Duodenal mucosa (tissue), 2 donors: ENCODE measurements around the gene MTUS2.

Experiments
- H3K27ac ChIP-seq: one replicate; pipeline ENCODE4 v1.7.0; 2013; ENCODE audit warnings: low read depth, low read length
- H3K27me3 ChIP-seq, 2 donors: one replicate each; pipeline ENCODE4 v1.7.0; 2013; ENCODE audit warnings: low read length in 2 of 2, control low read depth in 1 of 2; ENCODE audit not compliant: insufficient read depth in 2 of 2, control insufficient read depth in 1 of 2
- H3K36me3 ChIP-seq, 2 donors: one replicate each; pipeline ENCODE4 v1.7.0; 2013; ENCODE audit warnings: low read length in 2 of 2, control low read depth in 1 of 2; ENCODE audit not compliant: insufficient read depth in 2 of 2, control insufficient read depth in 1 of 2
- H3K4me1 ChIP-seq, 2 donors: one replicate each; pipeline ENCODE4 v1.7.0; 2013; ENCODE audit warnings: low read length in 2 of 2, control low read depth in 1 of 2; ENCODE audit not compliant: insufficient read depth in 2 of 2, control insufficient read depth in 1 of 2
- H3K4me3 ChIP-seq, 2 donors: one replicate each; pipeline ENCODE4 v1.7.0; 2013; ENCODE audit warnings: low read length in 2 of 2, low read depth in 1 of 2
- H3K9ac ChIP-seq, 2 donors: one replicate each; pipeline ENCODE4 v1.7.0; 2013; ENCODE audit warnings: low read length in 2 of 2, low read depth in 1 of 2
- H3K9me3 ChIP-seq, 2 donors: one replicate each; pipeline ENCODE4 v1.7.0; 2013; ENCODE audit warnings: low read length in 2 of 2, control low read depth in 1 of 2; ENCODE audit not compliant: control insufficient read depth in 1 of 2

Gene MTUS2

DNA sequence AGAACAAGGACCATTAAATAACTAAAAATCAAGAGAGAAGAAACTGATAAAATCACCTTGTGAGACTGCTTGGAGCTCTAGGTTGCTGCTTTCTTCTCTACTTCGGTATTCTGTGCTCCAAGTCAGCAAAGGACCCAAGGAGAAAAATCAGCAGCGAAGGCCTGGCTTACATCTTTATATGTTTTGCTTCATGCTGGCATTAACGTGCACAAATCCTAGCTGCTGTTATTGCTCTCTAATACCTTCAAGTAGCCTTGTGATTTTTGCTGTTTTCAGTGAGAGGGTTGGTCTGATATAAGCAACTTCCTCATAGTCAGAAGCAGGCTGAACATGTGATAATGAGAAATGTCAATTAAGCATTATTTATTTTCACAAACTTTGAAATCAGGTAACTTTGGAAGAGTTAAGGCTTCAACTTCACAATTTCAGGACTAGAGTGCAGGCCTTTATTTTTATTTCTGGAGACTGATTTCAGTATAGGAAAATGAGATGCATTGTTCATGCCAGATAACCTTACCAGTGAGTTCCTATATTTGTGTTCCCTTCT, 410.2 kb downstream of the MTUS2 start:
- Histone ChIP-seq H3K4me3 (no peak overlapping the region), H3K9ac (no peak overlapping the region), H3K4me1 (no peaks in the 10 kb centered on the region), H3K36me3 (no peaks in the 10 kb centered on the region), H3K27me3 (no peaks in the 10 kb centered on the region), H3K9me3 (no peaks in the 10 kb centered on the region), H3K27ac (no peak overlapping the region)

DNA sequence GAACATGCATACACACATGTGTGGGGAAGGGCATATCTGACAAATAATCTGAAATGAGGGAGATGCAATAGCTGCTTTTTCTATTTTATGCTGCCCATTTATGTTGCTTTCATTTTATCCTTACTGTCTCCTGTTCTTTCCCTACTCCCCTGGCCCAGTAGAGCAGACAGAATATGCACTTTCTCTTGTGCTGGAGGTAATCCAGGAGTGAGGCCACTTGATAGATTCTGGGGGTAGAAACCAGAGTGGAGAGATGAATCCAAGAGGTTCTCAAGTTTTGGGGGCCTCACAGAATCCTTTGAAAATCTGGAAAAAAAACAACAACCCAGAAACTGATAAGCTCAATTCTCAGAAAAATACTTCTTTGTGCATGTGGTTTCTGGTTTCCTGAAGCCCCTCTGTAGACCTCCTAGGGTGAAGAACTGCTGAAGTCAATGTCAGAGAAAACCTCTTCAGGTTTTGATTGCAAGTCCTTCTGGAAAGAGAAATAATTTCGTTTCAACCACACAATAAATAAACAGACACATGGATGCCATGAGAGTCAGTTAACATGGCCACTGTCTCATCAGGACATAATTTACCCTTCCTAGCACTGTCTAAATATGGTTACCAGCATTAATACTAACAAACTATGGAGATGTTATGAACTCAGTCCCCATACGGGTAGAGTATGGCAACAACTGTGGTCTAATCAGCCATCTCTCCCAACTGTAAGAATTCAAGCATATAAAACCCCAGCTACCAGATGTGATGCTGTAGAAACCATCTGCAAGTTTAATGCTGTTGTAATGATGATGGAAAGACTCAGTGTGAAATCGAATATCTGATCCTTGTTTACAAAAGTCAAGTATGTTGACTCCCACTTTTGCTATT, 419.8 kb downstream of the MTUS2 start:
- Histone ChIP-seq H3K27ac (no peak overlapping the region), H3K4me3 (no peak overlapping the region), H3K36me3 (no peaks in the 10 kb centered on the region), H3K4me1 (no peaks in the 10 kb centered on the region), H3K27me3 (no peaks in the 10 kb centered on the region), H3K9me3 (no peaks in the 10 kb centered on the region), H3K9ac (no peak overlapping the region)

DNA sequence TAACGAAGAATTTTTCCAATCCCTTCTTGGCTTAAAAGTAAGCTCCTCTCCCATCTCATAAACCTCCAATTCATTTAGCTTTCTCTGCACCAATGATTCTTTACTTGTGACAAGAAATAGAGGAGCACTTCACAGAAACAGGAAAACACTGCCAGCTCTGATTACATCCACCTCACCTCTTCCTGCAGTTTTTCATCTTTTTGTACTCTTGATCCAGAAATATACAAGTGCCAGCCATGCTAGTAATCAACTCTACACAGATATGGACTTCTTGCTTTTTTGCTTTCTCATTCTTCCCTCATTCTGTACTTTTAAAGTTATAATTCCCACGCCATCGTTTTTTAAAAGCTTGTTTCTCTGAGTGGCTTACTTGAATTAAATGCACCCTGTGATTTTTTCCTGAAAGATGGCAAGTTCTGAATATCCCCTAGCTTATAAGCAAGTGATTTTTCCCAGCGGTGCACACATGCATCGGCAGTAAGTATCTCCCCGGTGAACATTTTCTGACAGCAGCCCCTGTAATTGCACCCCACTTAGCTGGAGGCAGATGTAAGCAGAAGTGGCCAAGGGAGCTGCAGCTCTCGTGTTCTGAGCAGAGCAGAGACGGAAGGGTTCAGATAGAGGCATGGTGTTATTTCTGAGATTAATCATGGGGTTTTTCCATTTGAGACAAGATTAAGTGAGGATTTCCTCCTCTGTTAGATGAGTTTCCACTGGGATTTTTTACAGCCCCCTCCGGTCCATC, 434.7 kb downstream of the MTUS2 start:
- H3K9ac ChIP-seq, result no peak overlapping the region
- no peak overlapping the region for H3K27ac ChIP-seq
- no peak overlapping the region for H3K4me3 ChIP-seq
- no peaks in the 10 kb centered on the region for H3K36me3 ChIP-seq
- no peaks in the 10 kb centered on the region for H3K9me3 ChIP-seq
- H3K4me1 ChIP-seq, result no peaks in the 10 kb centered on the region
- H3K27me3 ChIP-seq, result no peaks in the 10 kb centered on the region

DNA sequence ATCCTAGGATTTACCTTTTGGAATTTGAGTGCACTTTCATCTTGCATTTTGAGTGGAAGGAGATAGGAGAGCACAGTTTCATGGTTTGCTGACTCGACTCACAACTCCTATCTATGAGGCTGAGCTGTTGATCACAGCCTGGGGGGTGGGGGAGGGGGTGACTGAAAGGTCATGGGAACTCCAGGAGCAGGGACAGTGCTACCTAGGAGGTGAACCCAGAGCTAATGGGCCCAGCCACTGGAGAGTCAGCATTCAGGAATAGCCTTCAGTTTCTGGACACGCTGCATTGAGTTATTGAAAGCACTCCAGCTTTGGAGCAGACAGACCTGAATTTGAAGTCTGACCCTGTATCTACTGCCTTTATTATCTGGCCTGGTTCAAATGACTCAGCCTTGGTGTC, 435.4 kb downstream of the MTUS2 start:
- Histone ChIP-seq H3K4me3 (no peak overlapping the region), H3K4me1 (no peaks in the 10 kb centered on the region), H3K27me3 (no peaks in the 10 kb centered on the region), H3K9ac (no peak overlapping the region), H3K9me3 (no peaks in the 10 kb centered on the region), H3K27ac (no peak overlapping the region), H3K36me3 (no peaks in the 10 kb centered on the region)

DNA sequence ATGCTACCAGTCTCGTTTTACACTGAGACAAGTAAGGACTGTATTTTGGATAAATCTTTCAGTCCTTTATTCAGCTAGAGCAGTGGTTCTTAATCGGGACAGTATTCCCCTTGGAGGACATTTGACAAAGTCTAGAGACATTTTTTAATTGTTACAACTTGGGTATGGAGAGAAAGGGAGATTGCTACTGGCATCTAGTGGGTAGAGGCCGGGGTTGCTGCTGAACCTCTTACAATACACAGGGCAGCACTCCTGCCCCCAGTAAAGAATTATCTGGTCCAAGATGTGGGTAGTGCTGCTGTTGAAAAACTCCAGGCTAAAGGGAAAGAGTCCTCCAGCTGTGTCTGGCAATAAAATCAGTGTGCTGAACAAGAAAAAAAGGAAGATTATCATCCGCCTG, 440.5 kb downstream of the MTUS2 start:
- Histone ChIP-seq H3K36me3 (no peaks in the 10 kb centered on the region), H3K4me3 (no peak overlapping the region), H3K9me3 (no peaks in the 10 kb centered on the region), H3K4me1 (no peaks in the 10 kb centered on the region), H3K9ac (no peak overlapping the region), H3K27me3 (no peaks in the 10 kb centered on the region), H3K27ac (no peak overlapping the region)

- Histone ChIP-seq H3K9ac (no peak overlapping the region), H3K27me3 (no peaks in the 10 kb centered on the region), H3K36me3 (no peaks in the 10 kb centered on the region), H3K9me3 (no peaks in the 10 kb centered on the region), H3K27ac (no peak overlapping the region), H3K4me3 (no peak overlapping the region), H3K4me1 (no peaks in the 10 kb centered on the region)
Measured at GRCh38 chr13:29266261-29266660, 446.1 kb downstream of the MTUS2 start.

- Histone ChIP-seq H3K4me1 (no peaks in the 10 kb centered on the region), H3K27ac (no peak overlapping the region), H3K9ac (no peak overlapping the region), H3K36me3 (no peaks in the 10 kb centered on the region), H3K4me3 (no peak overlapping the region), H3K9me3 (no peaks in the 10 kb centered on the region), H3K27me3 (no peaks in the 10 kb centered on the region)
Measured at GRCh38 chr13:29266756-29267733, 446.9 kb downstream of the MTUS2 start.

- no peak overlapping the region for H3K27ac ChIP-seq
- no peaks in the 10 kb centered on the region for H3K36me3 ChIP-seq
- H3K4me1 ChIP-seq, result no peaks in the 10 kb centered on the region
- H3K27me3 ChIP-seq, result no peaks in the 10 kb centered on the region
- H3K9ac ChIP-seq, result no peak overlapping the region
- no peaks in the 10 kb centered on the region for H3K9me3 ChIP-seq
- H3K4me3 ChIP-seq, result no peak overlapping the region
Measured at GRCh38 chr13:29270271-29270985, 450.3 kb downstream of the MTUS2 start.

DNA sequence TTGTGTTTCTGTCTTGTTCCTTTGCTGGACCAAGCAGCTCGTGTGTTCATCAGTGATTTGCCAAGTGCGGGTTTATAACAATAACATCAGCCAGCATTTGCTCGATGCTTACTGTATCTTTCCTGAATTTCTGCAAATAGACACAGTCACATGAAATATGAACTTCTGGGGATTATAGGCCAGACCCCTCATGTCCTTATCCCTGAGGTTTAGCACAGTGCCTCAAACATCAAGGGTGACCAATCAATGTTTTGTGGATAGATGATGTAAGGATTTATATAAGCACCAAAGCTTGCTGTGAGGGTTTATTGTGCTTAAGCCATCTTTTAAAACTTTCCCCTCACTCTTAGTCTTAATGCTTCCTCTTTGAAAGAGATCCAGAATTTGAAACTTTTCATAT, 451.5 kb downstream of the MTUS2 start:
- no peak overlapping the region for H3K4me3 ChIP-seq
- H3K36me3 ChIP-seq, result no peaks in the 10 kb centered on the region
- no peak overlapping the region for H3K9ac ChIP-seq
- no peaks in the 10 kb centered on the region for H3K27me3 ChIP-seq
- no peak overlapping the region for H3K27ac ChIP-seq
- H3K9me3 ChIP-seq, result no peaks in the 10 kb centered on the region
- H3K4me1 ChIP-seq, result no peaks in the 10 kb centered on the region
